Heart right ventricle (tissue), 12 donors: Measurements from ENCODE around the gene OR2T35. TPM values are rescaled to one million over a fixed set of nuclear protein-coding genes. Genes with fewer than 3 reads are reported as not detected.

Experiments
- polyA plus RNA-seq, 2 donors: library from polyadenylated mRNA; stranded (reverse); fragments of 200-250 nt; gene quantifications; one replicate each; pipeline ENCODE4 v1.2.3, GENCODE V29; 2013
- total RNA-seq, 10 donors: library from RNA; stranded (reverse); fragmentation: NEBNext Ultra II Directional in 3 of 10; extraction: Animal tissue kit (Norgen Biotek cat#: 25700) in 3 of 10; gene quantifications; one replicate each; pipeline versions ENCODE4 v1.2.1 to v1.2.4, GENCODE V29; 2021 to 2023
- donor health status: ischemic (EF 13 %, LVEDD 7.1; RV severe dilation, severe dysfunction).
- donor health status: healthy with polysubstance abuse.
- donor health status: DM: no; HTN: yes; CAD: no.
- donor health status: DM: no; HTN: no; CAD: no.
- donor health status: ischemic (EF 25% LVEDD 6.9; RV normal size, moderate dysfunction).
- donor health status: ischemic (EF 25% LVEDD 5.7; RV mildly dilated, moderate dysfunction).
- donor health status: healthy.
- donor health status: nonischemic (EF 11% LVEDD 7.7; RV severe dilation, severe dysfunction).
- donor health status: DM: yes; HTN: yes; CAD: no.
- donor health status: PGD.
- donor health status: ischemic (EF 29% LVEDD 5.4; RV normal size, mild dysfunction).
- donor health status: nonischemic (EF 23%, LVEDD 6.1; RV moderate dilation, normal function).

Gene OR2T35
- total and polyA plus RNA-seq, 12 donors, result not detected

Other genes starting within 250 kb of the OR2T35 start
- not detected for gene OR2T1, start 242.2 kb downstream of the OR2T35 start, total RNA-seq
- gene OR2T1, start 242.2 kb downstream of the OR2T35 start, polyA plus RNA-seq, result not detected
- not detected for gene OR2T2, start 199.6 kb downstream of the OR2T35 start, total RNA-seq
- gene OR2T2, start 199.6 kb downstream of the OR2T35 start, polyA plus RNA-seq, result not detected
- gene OR2T3, start 171.9 kb downstream of the OR2T35 start, total RNA-seq, result not detected
- not detected for gene OR2T3, start 171.9 kb downstream of the OR2T35 start, polyA plus RNA-seq
- gene OR2T5, start 156.7 kb downstream of the OR2T35 start, total RNA-seq, result not detected
- not detected for gene OR2T5, start 156.7 kb downstream of the OR2T35 start, polyA plus RNA-seq
- not detected for gene OR2G6, start 137.2 kb downstream of the OR2T35 start, total RNA-seq
- not detected for gene OR2G6, start 137.2 kb downstream of the OR2T35 start, polyA plus RNA-seq
- not detected for gene OR2T29, start 82.5 kb downstream of the OR2T35 start, total RNA-seq
- gene OR2T29, start 82.5 kb downstream of the OR2T35 start, polyA plus RNA-seq, result not detected
- not detected for gene OR2T34, start 70.5 kb downstream of the OR2T35 start, total RNA-seq
- gene OR2T34, start 70.5 kb downstream of the OR2T35 start, polyA plus RNA-seq, result not detected
- gene OR2T10, start 47.6 kb downstream of the OR2T35 start, total RNA-seq, result not detected
- not detected for gene OR2T10, start 47.6 kb downstream of the OR2T35 start, polyA plus RNA-seq
- not detected for gene OR2T11, start 10.2 kb downstream of the OR2T35 start, total RNA-seq
- not detected for gene OR2T11, start 10.2 kb downstream of the OR2T35 start, polyA plus RNA-seq
- not detected for gene OR2T27, start 10.2 kb upstream of the OR2T35 start, total RNA-seq
- gene OR2T27, start 10.2 kb upstream of the OR2T35 start, polyA plus RNA-seq, result not detected
- gene OR14I1, start 57.5 kb upstream of the OR2T35 start, total RNA-seq, result not detected
- not detected for gene OR14I1, start 57.5 kb upstream of the OR2T35 start, polyA plus RNA-seq
- not detected for gene LYPD8, start 110.5 kb upstream of the OR2T35 start, total RNA-seq
- gene LYPD8, start 110.5 kb upstream of the OR2T35 start, polyA plus RNA-seq, result not detected
- gene SH3BP5L, start 180.6 kb upstream of the OR2T35 start, total RNA-seq, result 10 to 100 TPM; 14.9 to 26.2 (median 18.0) TPM
- gene SH3BP5L, start 180.6 kb upstream of the OR2T35 start, polyA plus RNA-seq, result 10 to 100 TPM; 19.2 to 30.5 TPM
- gene ZNF672, start 192.9 kb upstream of the OR2T35 start, total RNA-seq, result 10 to 100 TPM; 31.9 to 44.4 (median 37.3) TPM
- gene ZNF672, start 192.9 kb upstream of the OR2T35 start, polyA plus RNA-seq, result 10 to 100 TPM; 16.1 to 36.1 TPM
- gene ZNF692, start 213.8 kb upstream of the OR2T35 start, total RNA-seq, result 10 to 100 TPM in 9 of 10 donors, 1 to 10 TPM in 1; 7.1 to 26.5 (median 11.8) TPM
- 100 to 1,000 TPM in 1 of 2 donors, 10 to 100 TPM in 1; 23.0 to 102 TPM for gene ZNF692, start 213.8 kb upstream of the OR2T35 start, polyA plus RNA-seq